Activated B cell treated with CpG ODN at 0.5 μM for 24 hours (primary cell): Measurements from ENCODE around the gene OR6C68. TPM values are rescaled to one million over a fixed set of nuclear protein-coding genes. Genes with fewer than 3 reads are reported as not detected.
"Not testable (repeated sequence)": the region's sequence is repeated elsewhere in the genome, so short reads cannot be mapped to it uniquely, and the experiment has no call there.

Experiments
- ATAC-seq: fragments of 200-7000 bp; cut with Tn5 transposase; one replicate; pipeline ENCODE4 v1.10.0; 2021; ENCODE audit warnings: low read depth, mild to moderate bottlenecking, moderate library complexity
- CTCF ChIA-PET: fragments of 350-600 bp; sonication (Branson Sonifier 250); formaldehyde crosslinking; loops from one replicate; lab custom pipeline; 2021; ENCODE audit warnings: antibody characterized with exemption; lab: Charles Lee
- POLR2A ChIA-PET: fragments of 350-600 bp; sonication (Branson Sonifier 250); formaldehyde crosslinking; loops from one replicate; lab custom pipeline; 2021; ENCODE audit warnings: antibody characterized with exemption; lab: Charles Lee
- DNase-seq: peaks from one replicate; pipeline ENCODE4 v3.0.0; 2022
- H3K27ac Mint-ChIP-seq: one replicate; pipeline ENCODE4 v1.8.0; 2020; ENCODE audit warnings: mixed read lengths
- H3K27me3 Mint-ChIP-seq: one replicate; pipeline ENCODE4 v1.8.0; 2021; ENCODE audit warnings: mixed read lengths
- H3K36me3 Mint-ChIP-seq: one replicate; pipeline ENCODE4 v1.8.0; 2021; ENCODE audit warnings: low read depth, mixed read lengths
- H3K4me1 Mint-ChIP-seq: one replicate; pipeline ENCODE4 v1.8.0; 2021; ENCODE audit warnings: mixed read lengths
- H3K4me3 Mint-ChIP-seq: one replicate; pipeline ENCODE4 v1.8.0; 2020; ENCODE audit warnings: mild to moderate bottlenecking, mixed read lengths
- H3K9me3 Mint-ChIP-seq: one replicate; pipeline ENCODE4 v1.8.0; 2020; ENCODE audit warnings: mixed read lengths
- CTCF ChIP-seq: fragments of 200-600 bp; IDR thresholded peaks from one replicate; pipeline ENCODE4 v1.8.0; 2022; ENCODE audit warnings: antibody characterized with exemption, mild to moderate bottlenecking
- intact Hi-C: fragments of 100-400 bp; cut with micrococcal nuclease; formaldehyde crosslinking; loops from one replicate; pipeline ENCODE4 v1.15.1; 2024
- total RNA-seq: library from RNA; stranded (reverse); gene quantifications from 2 replicates; pipeline ENCODE4 v1.2.3, GENCODE V29; 2022

The OR6C68 gene
- not detected in 2 replicates for total RNA-seq

GRCh38 chr12:55492078-55492477 is at the start of gene OR6C68:
TSS of gene OR6C68 (plus strand) at chr12:55492378. CDS start at chr12:55492378, 0 bp downstream.
- no peaks in the 10 kb centered on the region for H3K4me1 Mint-ChIP-seq
- TF ChIP-seq CTCF = no peak
- ChIA-PET POLR2A (no interaction called here), CTCF (no interaction called here)
- H3K27me3 Mint-ChIP-seq = peaks cover 6% of the 10 kb centered on the region
- no peak for DNase-seq
- no peaks in the 10 kb centered on the region for H3K9me3 Mint-ChIP-seq
- H3K36me3 Mint-ChIP-seq = no peaks in the 10 kb centered on the region
- H3K4me3 Mint-ChIP-seq = no peak within 1 kb of the TSS
- intact Hi-C loops = no loop called here
- H3K27ac Mint-ChIP-seq = no peak within 1 kb of the TSS
- ATAC-seq = no peak

GRCh38 chr12:55443776-55444175 is 48.4 kb upstream of the OR6C68 start, which contains the start of gene OR6C2:
TSS of gene OR6C2 (plus strand) at chr12:55444076. CDS start at chr12:55452214, 8,138 bp downstream.
- TF ChIP-seq CTCF = no peak
- ATAC-seq = no peak
- ChIA-PET CTCF (no interaction called here), POLR2A (no interaction called here)
- intact Hi-C loops = no loop called here
- H3K36me3 Mint-ChIP-seq = peaks cover 7% of the 10 kb centered on the region
- H3K27ac Mint-ChIP-seq = no peak within 1 kb of the TSS
- no peak within 1 kb of the TSS for H3K4me3 Mint-ChIP-seq
- H3K27me3 Mint-ChIP-seq = peaks cover 2% of the 10 kb centered on the region
- H3K9me3 Mint-ChIP-seq = peaks cover 20% of the 10 kb centered on the region
- DNase-seq = no peak
- peaks cover 5% of the 10 kb centered on the region for H3K4me1 Mint-ChIP-seq

- peaks cover 5% of the 10 kb centered on the region for H3K4me1 Mint-ChIP-seq
These were observed 46.8 kb upstream of the OR6C68 start for GRCh38 chr12:55445357-55445756.

GRCh38 chr12:55446326-55446725 is 45.9 kb upstream of the OR6C68 start:
- POLR2A ChIA-PET = no interaction called here
- CTCF ChIA-PET = no interaction called here
- intact Hi-C loops = loop anchor here (1.0 kb wide), 1 partner anchor 173 kb away; no protein-coding TSS in a partner anchor
- H3K4me3 Mint-ChIP-seq = no peak overlapping the region
- H3K4me1 Mint-ChIP-seq = peaks cover 5% of the 10 kb centered on the region
- no peak for ATAC-seq
- peaks cover 2% of the 10 kb centered on the region for H3K36me3 Mint-ChIP-seq
- peaks cover 11% of the 10 kb centered on the region for H3K9me3 Mint-ChIP-seq
- no peak for TF ChIP-seq CTCF
- H3K27me3 Mint-ChIP-seq = peaks cover 4% of the 10 kb centered on the region
- no peak for DNase-seq
- H3K27ac Mint-ChIP-seq = no peak overlapping the region

More at GRCh38 chr12:55445357-55445756, 46.8 kb upstream of the OR6C68 start:
- DNase-seq (no peak), ATAC-seq (no peak)
- H3K4me3 Mint-ChIP-seq = no peak overlapping the region
- peaks cover 6% of the 10 kb centered on the region for H3K36me3 Mint-ChIP-seq
- ChIA-PET POLR2A (no interaction called here), CTCF (no interaction called here)
- H3K9me3 Mint-ChIP-seq = peaks cover 13% of the 10 kb centered on the region
- TF ChIP-seq CTCF = no peak
- H3K27ac Mint-ChIP-seq = no peak overlapping the region
- peaks cover 2% of the 10 kb centered on the region for H3K27me3 Mint-ChIP-seq
- intact Hi-C loops = no loop called here

- POLR2A ChIA-PET = no interaction called here
- Mint-ChIP-seq H3K4me3 (no peak overlapping the region), H3K9me3 (no peaks in the 10 kb centered on the region), H3K27me3 (peaks cover 8% of the 10 kb centered on the region), H3K27ac (no peak overlapping the region), H3K4me1 (peaks cover 1% of the 10 kb centered on the region), H3K36me3 (no peaks in the 10 kb centered on the region)
- no peak for DNase-seq
- CTCF ChIA-PET = no interaction called here
- TF ChIP-seq CTCF = no peak
- no peak for ATAC-seq
- intact Hi-C loops = no loop called here
These were observed 43.4 kb upstream of the OR6C68 start for GRCh38 chr12:55448825-55449224.

GRCh38 chr12:55464926-55465325 is 27.3 kb upstream of the OR6C68 start:
- peaks cover 34% of the 10 kb centered on the region for H3K4me1 Mint-ChIP-seq
- H3K4me3 Mint-ChIP-seq, DNase-seq, ATAC-seq, H3K27me3 Mint-ChIP-seq, H3K27ac Mint-ChIP-seq, POLR2A ChIA-PET, H3K36me3 Mint-ChIP-seq, CTCF ChIA-PET, H3K9me3 Mint-ChIP-seq: not testable (repeated sequence)
- intact Hi-C loops = loop anchor here (5.0 kb wide), 1 partner anchor 473 kb away; no protein-coding TSS in a partner anchor
